HG03521 (cell line): ENCODE results near the gene TRIM27.
A peak's percentile ranks its signal among the peaks of the same experiment; 100 is the strongest.
"Not testable (repeated sequence)": the region's sequence is repeated elsewhere in the genome, so short reads cannot be mapped to it uniquely, and the experiment has no call there.

Source experiments
- ATAC-seq: cut with Tn5 transposase; IDR thresholded peaks from one replicate; pipeline ENCODE4 v1.9.1; 2021; ENCODE audit warnings: mild to moderate bottlenecking, moderate library complexity; ENCODE audit not compliant: unreplicated experiment

TRIM27 gene

DNA sequence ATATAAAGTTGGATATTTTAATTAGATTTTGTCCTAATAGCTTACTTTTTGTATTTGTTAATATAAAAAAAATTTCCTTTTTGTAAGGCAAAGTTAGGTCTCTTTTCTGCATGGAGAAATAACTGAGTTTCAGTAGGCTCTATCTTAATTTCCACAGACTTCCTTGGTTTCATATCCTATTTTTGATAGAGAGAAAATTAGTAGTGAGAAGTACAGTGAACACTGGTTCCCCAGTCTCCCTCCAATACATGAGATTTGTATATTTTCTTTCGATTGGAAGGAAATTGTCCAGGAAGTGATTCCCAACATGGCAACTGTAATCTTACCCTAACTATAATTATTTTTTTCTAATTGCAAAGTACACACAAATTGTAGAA, 26.4 kb downstream of the TRIM27 start:
- ATAC-seq, result no peak

DNA sequence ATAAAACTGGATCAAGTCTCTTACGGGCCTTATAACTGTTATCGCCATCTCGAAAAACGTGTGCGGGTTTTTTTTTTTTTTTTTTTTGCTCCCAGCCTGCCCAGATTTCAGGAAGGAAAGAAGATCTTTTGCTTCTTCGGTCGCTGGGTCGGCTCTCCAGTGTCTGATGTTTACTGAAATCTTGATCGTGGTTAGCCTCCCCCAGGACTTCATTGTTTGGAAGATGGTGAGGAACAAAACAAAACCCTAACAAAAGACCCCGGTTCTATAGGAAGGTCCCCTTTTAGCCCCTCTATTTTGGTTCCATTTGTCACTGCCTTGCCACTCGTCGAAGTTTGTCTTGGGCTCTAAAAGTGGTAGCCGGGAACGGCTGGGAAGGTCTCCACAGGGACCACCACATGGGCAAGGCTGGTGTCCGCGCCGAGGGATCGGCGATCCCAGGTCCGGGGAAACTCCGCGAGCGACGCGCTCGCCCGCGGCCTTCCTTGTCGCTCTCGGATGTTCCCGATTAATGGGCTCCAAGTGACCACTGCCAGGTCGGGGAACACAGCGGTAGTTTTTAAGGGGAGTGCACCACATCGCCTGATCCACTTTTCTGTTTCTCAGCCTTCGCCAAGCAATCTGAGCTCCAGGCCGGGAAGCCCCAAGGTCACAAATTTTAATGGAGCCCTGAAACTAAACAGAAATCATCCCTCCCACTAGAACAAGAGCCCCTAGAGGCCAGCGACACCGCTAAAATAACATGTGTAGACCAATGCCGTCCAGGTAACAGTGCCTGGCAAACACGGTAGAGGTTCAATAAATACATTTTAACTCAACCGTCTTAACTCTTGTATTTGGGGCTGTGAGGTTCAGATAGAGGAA, 27.0 kb downstream of the TRIM27 start:
- ATAC-seq, result no peak

DNA sequence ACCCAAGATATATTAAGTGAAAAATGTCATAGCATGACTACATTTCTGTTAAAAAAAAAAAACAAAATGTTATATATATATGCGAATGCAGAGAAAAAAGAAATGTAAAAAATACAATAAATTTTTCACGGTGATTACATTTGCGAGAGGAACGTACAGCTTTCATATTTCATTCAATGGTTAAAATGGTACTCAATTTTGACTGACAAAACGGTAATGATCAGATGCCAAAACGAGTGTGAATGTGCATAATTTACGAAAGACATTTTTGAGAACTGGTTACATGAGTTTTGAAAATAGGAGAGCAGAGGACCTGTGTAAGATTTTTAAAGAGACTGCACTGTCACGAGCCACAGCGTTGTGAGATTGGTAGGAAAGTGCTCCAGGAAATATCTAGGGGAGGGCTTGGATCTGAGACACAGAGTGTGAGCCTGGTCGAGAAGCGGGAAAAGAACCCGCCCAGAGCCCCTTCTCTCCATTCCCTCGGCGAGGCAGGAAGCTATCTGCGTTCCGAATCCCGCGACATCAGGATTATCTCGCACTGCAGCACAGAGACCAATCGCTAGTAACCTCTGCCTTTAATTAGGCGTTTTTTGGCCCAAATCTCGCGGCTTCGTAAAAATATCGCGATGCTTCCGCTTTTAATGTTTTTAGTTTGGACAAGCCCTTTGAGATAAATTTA, 28.5 kb downstream of the TRIM27 start:
- peak; percentile 70 for ATAC-seq

DNA sequence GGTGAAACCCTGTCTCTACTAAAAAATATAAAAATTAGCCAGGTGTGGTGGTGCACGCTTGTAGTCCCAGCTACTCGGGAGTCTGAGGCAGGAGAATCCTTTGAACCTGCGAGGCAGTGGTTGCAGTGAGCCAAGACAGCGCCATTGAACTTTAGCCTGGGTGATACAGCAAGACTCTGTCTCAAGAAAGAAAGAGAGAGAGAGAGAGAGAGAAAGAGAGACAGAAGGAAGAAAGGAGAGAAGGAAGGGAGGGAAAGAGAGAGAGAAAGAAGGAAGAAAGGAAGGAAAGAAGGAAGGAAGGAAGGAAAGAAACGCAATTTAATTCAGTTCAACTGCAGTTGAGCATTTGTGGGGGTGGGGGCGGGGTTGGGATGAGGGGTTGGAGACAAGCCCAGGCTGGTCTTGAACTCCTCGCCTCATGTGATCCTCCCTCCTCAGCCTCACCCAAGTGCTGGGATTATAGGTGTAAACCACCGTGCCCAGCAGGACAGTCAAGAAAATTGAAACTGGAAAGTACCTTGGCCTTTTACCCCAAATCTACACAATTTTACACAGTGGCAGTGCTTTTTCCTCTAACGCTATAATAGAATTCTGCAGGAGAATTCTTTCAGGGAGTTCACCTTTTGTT, 30.5 kb downstream of the TRIM27 start:
- ATAC-seq, result no peak

DNA sequence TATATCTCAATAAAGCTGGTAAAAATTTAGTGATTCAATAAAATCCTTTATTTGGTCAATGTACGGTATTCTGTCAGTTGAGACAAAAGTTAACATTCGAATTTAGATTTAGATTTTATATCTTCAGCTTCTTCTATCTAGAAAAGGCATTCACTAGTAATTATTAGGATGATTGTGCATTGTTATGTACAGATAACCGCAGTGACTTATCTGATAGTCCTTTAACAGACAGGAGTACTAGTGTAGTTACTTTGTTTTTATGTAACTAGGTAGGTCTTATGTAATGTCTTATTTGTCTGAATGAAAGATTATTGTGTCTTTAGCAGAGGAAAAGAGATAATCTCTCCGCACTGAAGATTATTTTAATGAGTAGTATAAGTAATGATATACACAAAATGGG, 31.3 kb downstream of the TRIM27 start:
- no peak for ATAC-seq

DNA sequence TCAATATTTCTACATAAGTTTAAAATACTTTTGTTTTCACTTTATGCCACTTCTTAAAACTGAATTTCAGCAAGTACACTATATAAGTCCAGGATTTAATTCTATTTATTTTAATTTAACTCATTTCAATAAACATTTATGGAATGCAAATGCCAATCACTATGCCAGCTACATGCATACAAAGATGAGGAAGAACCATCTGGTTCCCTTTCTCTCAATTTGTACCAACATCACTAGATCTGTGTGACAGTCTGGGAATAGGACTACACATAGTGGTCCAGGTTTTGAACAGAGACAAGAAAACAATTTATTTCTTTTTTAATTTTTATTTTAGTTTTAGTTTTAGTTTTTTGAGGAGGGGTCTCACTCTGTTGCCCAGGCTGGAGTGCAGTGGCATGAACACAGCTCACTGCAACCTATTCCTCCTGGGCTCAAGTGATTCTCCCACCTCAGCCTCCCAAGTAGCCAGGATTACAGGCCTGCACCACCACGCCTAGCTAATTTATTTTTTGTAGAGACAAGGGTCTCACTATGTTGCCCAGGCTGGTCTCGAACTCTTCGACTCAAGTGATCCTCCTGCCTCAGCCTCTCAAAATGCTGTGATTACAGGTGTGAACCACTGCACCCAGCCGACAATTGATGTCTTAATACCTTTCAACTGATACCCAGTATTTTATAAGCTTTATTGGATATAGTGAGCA, 35.8 kb downstream of the TRIM27 start:
- no peak for ATAC-seq

DNA sequence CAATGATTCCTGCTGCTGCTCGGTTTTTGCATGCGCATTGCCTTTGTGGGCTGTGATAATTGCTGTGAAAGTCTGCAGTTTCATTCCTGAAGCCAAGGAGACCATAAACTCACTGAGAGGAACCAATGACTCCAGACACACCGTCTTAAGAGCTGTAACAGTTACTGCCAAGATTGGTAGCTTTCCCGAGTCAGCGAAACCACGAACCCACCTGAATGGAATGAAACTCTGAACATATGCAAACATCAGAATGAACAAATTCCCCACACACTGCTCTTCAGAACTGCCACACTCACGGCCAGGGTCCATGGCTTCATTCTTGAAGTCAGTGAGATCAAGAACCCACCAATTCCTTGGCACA, 37.7 kb downstream of the TRIM27 start:
- ATAC-seq, result no peak

DNA sequence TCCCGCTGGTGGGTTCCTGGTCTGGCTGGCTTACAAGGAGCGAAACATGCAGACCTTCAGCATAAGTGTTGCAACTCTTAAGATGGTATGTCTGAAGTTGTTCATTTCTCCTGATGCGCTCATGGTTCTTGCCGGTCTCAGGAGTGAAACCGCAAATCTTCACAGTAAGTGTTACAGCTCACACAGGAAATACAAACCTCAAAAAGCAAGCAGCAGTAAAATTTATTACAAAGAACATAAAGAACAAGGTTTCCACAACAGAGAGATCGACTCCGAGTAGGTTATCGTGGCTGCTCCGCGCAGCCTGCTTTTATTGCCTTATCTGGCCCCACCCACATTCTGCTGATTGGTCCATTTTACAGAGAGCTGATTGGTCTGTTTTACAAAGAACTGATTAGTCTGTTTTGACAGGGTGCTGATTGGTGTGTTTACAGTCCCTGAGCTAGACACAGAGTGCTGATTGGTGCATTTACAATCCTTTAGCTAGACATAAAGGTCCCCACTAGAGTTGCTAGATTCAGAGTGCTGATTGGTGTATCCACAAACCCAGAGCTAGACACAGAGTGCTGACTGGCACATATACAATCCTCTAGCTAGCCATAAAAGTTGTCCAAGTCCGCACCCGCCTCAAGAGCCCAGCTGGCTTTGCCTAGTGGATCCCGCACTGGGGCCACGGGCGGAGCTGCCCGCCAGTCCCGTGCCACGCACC, 39.2 kb downstream of the TRIM27 start:
- ATAC-seq, result no peak

DNA sequence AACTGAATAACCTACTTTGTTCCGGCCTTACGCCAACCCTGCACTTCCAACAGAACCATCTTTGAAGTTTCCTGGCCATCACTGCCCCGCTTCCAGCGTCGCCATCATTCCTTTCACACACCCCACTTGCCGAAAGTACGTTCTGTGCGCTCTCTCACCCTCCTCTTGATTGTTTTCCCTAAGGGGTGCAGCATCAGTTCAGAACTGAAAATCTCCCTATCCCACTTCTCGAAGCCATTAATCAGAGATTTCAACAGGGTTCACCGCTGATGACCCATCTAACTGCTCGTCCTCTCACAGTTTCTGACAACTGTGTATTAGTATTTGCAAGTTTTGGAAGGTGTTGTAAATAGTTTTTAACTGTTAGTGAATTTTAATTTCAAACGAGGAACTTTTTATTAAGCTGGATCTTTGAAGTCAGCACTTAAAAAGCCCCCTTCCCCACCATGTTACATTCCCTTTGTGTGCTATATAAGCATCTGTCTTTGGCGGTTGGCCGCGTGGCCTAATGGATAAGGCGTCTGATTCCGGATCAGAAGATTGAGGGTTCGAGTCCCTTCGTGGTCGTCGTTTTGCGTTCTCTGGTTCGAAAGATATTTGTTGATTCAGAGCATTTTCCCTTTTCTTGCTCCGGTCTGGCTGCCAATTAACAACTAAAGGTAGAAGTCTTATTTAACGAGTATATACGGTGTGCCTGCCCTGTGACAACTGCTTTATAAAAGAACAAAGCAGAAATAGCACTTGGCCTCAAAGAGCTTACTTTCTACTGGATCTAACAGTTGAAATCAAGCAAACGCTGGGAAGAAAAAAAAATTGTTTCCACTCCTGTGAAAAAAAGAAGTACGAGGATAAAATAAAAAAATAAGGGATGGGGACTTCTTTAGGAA, 42.6 kb downstream of the TRIM27 start:
- no peak for ATAC-seq

DNA sequence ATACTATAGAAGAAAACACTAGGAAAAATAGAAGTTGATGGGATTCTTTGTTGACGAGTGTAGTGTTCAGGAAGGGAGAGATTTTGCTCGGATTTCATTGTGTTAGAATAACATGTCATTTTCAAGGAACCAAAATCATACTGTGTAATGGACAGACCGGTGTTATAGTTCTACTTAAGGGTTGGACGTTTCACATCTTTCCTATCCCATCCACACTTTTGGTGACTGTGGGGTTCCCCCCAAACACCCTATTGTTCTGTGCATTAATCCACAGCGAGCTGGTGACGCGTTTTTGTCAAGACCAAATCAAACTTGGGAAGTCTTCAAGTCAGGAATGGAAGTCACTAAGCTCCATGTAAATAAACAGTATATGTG, 43.3 kb downstream of the TRIM27 start:
- ATAC-seq, result no peak

DNA sequence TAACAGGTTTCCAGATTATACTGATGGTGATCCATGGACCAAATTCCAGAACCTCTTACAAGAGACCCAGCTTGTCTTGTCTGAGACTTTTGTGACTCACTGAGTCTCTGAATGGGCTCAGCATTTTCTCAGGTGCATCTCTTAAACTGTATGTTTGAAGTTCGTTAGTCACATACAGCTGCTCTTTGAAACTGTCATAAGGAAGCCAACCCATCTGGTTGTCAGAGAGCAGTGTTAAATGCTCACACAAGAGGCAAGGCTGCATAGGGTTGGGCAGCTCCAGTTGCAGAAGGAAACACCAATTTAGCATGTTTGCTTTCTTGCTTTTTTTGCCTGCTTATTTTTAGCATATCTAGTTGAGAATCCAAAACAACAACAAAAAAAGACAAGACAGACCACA, 47.1 kb downstream of the TRIM27 start:
- no peak for ATAC-seq

DNA sequence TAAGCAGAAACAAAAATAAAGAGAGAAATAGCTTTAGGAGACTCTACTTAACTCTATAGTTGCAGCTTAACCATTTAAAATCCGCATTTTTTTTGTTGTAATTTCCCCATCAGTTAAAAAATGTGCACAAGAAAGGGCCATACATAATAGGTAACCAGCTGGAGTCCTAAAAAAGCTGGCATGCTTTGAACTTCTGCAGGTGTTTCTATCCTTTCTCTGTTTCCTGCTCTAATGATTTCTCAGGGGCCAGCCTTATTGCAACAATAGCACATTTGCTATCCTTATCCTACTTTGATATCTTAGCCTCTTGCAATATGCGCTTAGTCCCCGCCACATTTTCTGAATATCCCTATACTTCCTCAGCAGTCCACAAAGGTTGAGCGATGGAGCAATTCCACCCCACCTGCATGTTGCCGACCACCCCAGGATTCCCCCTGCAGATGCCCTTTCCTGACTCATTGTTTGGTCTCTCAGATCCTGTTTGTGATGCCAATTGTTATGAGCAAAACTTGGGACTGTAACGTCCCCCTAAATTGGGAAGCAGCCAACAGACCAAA, 48.5 kb downstream of the TRIM27 start:
- no peak for ATAC-seq

DNA sequence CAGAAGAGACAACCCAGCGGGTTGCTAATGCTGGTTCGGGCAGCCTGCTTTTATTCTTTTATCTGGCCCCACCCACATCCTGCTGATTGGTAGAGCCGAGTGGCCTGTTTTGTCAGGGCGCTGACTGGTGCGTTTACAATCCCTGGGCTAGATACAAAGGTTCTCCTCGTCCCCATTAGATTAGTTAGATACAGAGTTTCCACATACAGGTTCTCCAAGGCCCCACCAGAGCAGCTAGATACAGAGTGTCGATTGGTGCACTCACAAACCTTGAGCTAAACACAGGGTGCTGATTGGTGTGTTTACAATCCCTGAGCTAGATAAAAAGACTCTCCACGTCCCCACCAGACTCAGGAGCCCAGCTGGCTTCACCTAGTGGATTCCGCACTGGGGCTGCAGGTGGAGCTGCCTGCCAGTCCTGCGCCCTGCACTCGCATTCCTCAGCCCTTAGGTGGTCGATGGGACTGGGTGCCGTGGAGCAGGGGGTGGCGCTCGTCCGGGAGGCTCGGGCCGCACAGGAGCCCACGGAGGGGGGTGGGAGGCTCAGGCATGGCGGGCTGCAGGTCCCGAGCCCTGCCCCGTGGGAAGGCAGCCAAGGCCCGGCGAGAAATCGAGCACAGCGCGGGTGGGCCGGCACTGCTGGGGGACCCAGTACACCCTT, 51.5 kb downstream of the TRIM27 start:
- not testable (repeated sequence) for ATAC-seq

DNA sequence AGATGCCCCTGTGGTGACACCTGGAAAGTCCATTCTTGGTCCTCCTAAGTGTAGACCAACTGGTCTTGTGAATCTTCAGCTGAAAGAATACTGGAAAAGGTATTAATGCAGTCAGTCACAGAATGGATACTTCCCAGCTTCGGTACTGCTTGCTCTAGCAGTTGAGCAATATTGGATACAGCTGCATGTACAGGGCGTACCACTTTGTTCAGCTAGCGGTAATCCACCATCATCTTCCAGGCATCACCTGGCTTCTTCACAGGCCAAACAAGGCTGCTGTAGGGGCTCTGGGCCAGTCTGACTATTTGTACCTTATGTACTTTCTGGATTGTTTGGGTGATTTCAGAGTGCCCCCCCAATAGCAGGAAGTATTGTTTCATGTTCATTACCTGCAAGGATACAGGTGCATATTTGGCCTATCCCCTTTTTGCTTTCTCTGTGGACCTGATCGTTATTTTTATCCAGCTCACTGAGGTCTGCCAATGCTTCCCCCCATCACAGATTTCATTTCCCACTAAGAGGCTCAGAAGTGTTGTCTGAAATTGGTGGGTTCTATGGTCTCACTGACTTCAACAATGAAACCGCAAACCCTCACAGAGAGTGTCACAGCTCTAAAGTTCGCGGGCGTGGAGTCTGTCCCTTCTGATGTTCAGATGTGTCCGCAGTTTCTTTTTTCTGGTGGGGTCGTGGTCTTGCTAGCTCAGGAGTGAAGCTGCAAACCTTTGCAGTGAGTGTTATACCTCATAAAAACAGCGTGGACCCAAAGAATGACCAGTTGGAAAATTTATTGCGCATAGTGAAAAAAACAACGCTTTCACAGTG, 52.2 kb downstream of the TRIM27 start:
- ATAC-seq, result no peak

DNA sequence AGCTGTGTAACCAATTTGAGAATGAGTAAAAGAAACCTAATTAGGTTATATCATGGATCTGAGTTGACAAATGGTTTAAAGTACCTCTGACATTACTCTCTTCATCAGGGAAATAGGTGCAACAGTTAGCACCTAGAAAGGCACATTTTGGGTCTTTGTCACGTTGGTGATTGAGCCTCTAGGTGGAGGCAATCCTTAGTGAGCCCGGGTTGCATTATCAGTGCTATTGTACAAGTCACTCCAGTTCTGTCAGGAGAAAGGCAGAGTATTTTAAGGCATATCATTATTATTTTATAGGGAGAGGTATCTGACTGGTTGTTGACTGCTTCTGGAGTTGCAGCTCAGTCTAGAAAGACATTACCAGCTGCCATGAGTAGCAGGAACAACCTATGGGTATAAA, 54.9 kb downstream of the TRIM27 start:
- ATAC-seq, result no peak

DNA sequence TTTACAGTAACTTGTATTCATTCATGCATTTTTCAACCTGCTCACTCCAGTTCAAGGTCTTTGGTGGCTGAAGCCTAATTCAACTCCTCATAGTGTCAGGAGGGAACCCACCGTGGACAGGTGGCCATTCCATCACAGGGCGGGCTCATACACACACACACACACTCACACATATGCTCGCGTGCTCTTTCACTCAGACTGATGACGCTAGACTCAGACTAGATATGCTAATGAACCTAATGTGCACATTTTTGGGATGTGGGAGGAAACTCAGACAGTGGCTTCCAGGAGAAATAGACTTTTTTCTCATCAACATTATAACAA, 56.7 kb downstream of the TRIM27 start:
- ATAC-seq, result no peak

DNA sequence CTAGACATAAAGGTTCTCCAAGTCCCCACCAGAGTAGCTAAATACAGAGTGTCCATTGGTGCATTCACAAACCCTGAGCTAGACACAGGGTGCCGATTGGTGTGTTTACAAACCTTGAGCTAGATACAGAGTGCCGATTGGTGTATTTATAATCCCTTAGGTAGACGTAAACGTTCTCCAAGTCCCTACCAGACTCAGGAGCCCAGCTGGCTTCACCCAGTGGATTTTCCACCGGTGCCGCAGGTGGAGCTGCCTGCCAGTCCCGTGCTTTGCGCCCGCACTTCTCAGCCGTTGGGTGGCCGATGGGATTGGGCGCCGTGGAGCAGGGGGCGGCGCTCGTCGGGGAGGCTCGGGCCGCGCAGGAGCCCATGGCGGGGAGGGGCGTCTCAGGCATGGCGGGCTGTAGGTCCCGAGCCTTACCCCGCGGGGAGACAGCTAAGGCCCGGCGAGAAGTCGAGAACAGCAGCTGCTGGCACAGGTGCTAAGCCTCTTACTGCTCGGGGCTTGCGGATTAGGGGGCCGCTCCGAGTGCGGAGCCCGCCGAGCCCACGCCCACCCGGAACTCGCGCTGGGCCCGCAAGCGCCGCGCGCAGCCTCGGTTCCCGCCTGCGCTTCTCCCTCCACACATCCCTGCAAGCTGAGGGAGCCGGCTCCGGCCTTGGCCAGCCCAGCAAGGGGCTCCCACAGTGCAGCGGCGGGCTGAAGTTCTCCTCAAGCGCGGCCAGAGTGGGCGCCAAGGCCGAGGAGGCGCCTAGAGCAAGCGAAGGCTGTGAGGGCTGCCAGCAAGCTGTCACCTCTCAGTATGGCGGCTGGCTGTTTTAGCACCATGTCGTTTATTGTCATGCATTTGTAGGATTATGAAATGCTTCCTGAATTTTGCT, 57.3 kb downstream of the TRIM27 start:
- peak; percentile 42 for ATAC-seq
